Measurements from ENCODE around the gene CHRNA9. TPM values are rescaled to one million over a fixed set of nuclear protein-coding genes. Genes with fewer than 3 reads are reported as not detected.

CHRNA9 gene
- total RNA-seq, 1 donor from 2014 or later: not detected

GRCh38 chr4:40337051-40337450, 1.9 kb downstream of the CHRNA9 start:
- no peak for DNase-seq (ENCODE audit: low read depth in 2 of 2)

- DNase-seq (ENCODE audit: low read depth in 2 of 2): no peak
Measured at GRCh38 chr4:40337523-40337922, 2.4 kb downstream of the CHRNA9 start.

GRCh38 chr4:40340030-40340429, 4.9 kb downstream of the CHRNA9 start:
- no peak for DNase-seq (ENCODE audit: low read depth in 2 of 2)

- no peak for DNase-seq (ENCODE audit: low read depth in 2 of 2)
Measured at GRCh38 chr4:40347472-40347871, 12.3 kb downstream of the CHRNA9 start.

- DNase-seq (ENCODE audit: low read depth in 2 of 2): no peak
Measured at GRCh38 chr4:40348000-40348399, 12.9 kb downstream of the CHRNA9 start.

- DNase-seq (ENCODE audit: low read depth in 2 of 2): no peak
Measured at GRCh38 chr4:40349561-40350198, 14.5 kb downstream of the CHRNA9 start.

- no peak for DNase-seq (ENCODE audit: low read depth in 2 of 2)
Measured at GRCh38 chr4:40350627-40351227, 15.6 kb downstream of the CHRNA9 start.

GRCh38 chr4:40354158-40354557, 19.0 kb downstream of the CHRNA9 start:
- no peak for DNase-seq (ENCODE audit: low read depth in 2 of 2)

GRCh38 chr4:40355131-40355530, 20.0 kb downstream of the CHRNA9 start:
- no peak for DNase-seq (ENCODE audit: low read depth in 2 of 2)

GRCh38 chr4:40357738-40358137, 22.6 kb downstream of the CHRNA9 start:
- DNase-seq (ENCODE audit: low read depth in 2 of 2): no peak

GRCh38 chr4:40361338-40361737, 26.2 kb downstream of the CHRNA9 start:
- no peak for DNase-seq (ENCODE audit: low read depth in 2 of 2)

- DNase-seq (ENCODE audit: low read depth in 2 of 2): no peak
Measured at GRCh38 chr4:40363382-40363920, 28.3 kb downstream of the CHRNA9 start.

- no peak for DNase-seq (ENCODE audit: low read depth in 2 of 2)
Measured at GRCh38 chr4:40363945-40364344, 28.8 kb downstream of the CHRNA9 start.

- no peak for DNase-seq (ENCODE audit: low read depth in 2 of 2)
Measured at GRCh38 chr4:40365766-40366165, 30.6 kb downstream of the CHRNA9 start.

- DNase-seq (ENCODE audit: low read depth in 2 of 2): no peak
Measured at GRCh38 chr4:40367451-40367850, 32.3 kb downstream of the CHRNA9 start.

- DNase-seq (ENCODE audit: low read depth in 2 of 2): no peak
Measured at GRCh38 chr4:40369437-40370274, 34.5 kb downstream of the CHRNA9 start.

- no peak for DNase-seq (ENCODE audit: low read depth in 2 of 2)
Measured at GRCh38 chr4:40372651-40373050, 37.5 kb downstream of the CHRNA9 start.

- DNase-seq (ENCODE audit: low read depth in 2 of 2): no peak
Measured at GRCh38 chr4:40373636-40374035, 38.5 kb downstream of the CHRNA9 start.

GRCh38 chr4:40375095-40375494, 40.0 kb downstream of the CHRNA9 start:
- no peak for DNase-seq (ENCODE audit: low read depth in 2 of 2)

GRCh38 chr4:40375620-40376019, 40.5 kb downstream of the CHRNA9 start:
- no peak for DNase-seq (ENCODE audit: low read depth in 2 of 2)

- DNase-seq (ENCODE audit: low read depth in 2 of 2): no peak
Measured at GRCh38 chr4:40377512-40378365, 42.6 kb downstream of the CHRNA9 start.
